GM19395 (cell line): ENCODE data around the gene CA7.

Source experiments
- ATAC-seq: cut with Tn5 transposase; IDR thresholded peaks from one replicate; pipeline ENCODE4 v1.9.1; 2021; ENCODE audit warnings: mild to moderate bottlenecking, moderate library complexity; ENCODE audit not compliant: unreplicated experiment

CA7 gene

GRCh38 chr16:66844342-66845079, at the start of gene CA7:
Gene CA7 (plus strand): TSS chr16:66844414. CDS start chr16:66844488, 74 bp downstream.
- no peak for ATAC-seq

GRCh38 chr16:66798161-66798560, 46.1 kb upstream of the CA7 start:
- no peak for ATAC-seq

GRCh38 chr16:66800856-66801255, 43.4 kb upstream of the CA7 start:
- ATAC-seq: no peak

- ATAC-seq: no peak
These were observed 42.7 kb upstream of the CA7 start, which contains the start of gene TERB1 for GRCh38 chr16:66801320-66802105. Gene TERB1 (minus strand): TSS chr16:66801584. CDS start chr16:66796798, 4,786 bp downstream.

GRCh38 chr16:66802159-66802558, 42.1 kb upstream of the CA7 start:
- ATAC-seq: no peak

- no peak for ATAC-seq
These were observed 34.4 kb upstream of the CA7 start for GRCh38 chr16:66809765-66810164.

GRCh38 chr16:66810391-66810790, 33.8 kb upstream of the CA7 start:
- ATAC-seq: no peak

GRCh38 chr16:66811043-66811442, 33.2 kb upstream of the CA7 start:
- ATAC-seq: no peak

- no peak for ATAC-seq
These were observed 29.5 kb upstream of the CA7 start for GRCh38 chr16:66814734-66815133.

GRCh38 chr16:66824006-66824405, 20.2 kb upstream of the CA7 start:
- no peak for ATAC-seq

GRCh38 chr16:66830422-66831404, 13.5 kb upstream of the CA7 start, which contains the start of gene NAE1:
Gene NAE1 (minus strand): TSS chr16:66830976. CDS start chr16:66830899, 77 bp downstream.
- ATAC-seq: peak; percentile 92

- no peak for ATAC-seq
These were observed 12.0 kb upstream of the CA7 start for GRCh38 chr16:66832190-66832589.

- ATAC-seq: no peak
These were observed 11.4 kb upstream of the CA7 start for GRCh38 chr16:66832661-66833305.

GRCh38 chr16:66834746-66835145, 9.5 kb upstream of the CA7 start:
- ATAC-seq: no peak

- ATAC-seq: no peak
These were observed 3.3 kb upstream of the CA7 start for GRCh38 chr16:66840883-66841282.

GRCh38 chr16:66841366-66841765, 2.8 kb upstream of the CA7 start:
- ATAC-seq: no peak

GRCh38 chr16:66842765-66843164, 1.4 kb upstream of the CA7 start:
- ATAC-seq: no peak

- ATAC-seq: no peak
These were observed 1.0 kb upstream of the CA7 start for GRCh38 chr16:66843191-66843590.

- no peak for ATAC-seq
These were observed 239 bp upstream of the CA7 start for GRCh38 chr16:66844009-66844341.

- no peak for ATAC-seq
These were observed 831 bp downstream of the CA7 start for GRCh38 chr16:66845080-66845410.

GRCh38 chr16:66845791-66846221, 1.6 kb downstream of the CA7 start:
- ATAC-seq: no peak
